Hematopoietic multipotent progenitor cell treated with erythropoietin and hydrocortisone succinate and interleukin-3 and kit ligand, for 4 days (in vitro differentiated cells): ENCODE results near the gene MYLK.
"Not testable (repeated sequence)": the region's sequence is repeated elsewhere in the genome, so short reads cannot be mapped to it uniquely, and the experiment has no call there.

Experiments used
- DNase-seq: peaks from one replicate; pipeline ENCODE4 v3.0.0-alpha.2; 2015

MYLK gene

DNA sequence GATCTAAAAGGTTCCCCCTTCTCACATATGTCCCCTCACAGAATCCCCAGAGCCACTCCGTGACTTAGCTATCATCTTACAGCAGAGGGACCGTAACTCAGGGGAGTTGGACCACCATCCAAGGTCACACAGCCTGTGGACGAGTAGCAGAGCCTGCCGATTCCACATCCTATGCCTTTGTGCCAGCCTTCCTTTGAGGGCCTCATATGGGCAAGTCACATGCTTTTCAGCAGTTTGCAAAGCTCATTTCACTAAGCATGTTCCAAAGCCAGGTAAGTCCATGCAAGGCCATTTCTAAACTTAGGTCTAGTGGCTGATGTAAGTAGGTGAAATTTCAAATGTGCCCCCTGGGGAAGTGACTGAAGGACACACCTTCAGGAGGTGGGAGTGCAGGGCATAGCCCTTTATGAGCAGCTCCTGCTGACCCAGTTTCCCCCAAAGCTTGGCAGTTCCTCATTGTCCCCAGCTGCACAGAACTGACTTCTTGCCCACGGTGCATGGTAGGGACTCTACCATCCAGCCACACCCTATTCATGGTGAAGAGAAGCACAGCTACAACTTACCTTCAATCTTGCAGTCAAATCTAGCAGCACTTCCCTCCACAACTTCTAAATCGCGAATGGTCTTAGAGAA is 265.9 kb downstream of the MYLK start:
- peak; percentile 49 for DNase-seq

DNA sequence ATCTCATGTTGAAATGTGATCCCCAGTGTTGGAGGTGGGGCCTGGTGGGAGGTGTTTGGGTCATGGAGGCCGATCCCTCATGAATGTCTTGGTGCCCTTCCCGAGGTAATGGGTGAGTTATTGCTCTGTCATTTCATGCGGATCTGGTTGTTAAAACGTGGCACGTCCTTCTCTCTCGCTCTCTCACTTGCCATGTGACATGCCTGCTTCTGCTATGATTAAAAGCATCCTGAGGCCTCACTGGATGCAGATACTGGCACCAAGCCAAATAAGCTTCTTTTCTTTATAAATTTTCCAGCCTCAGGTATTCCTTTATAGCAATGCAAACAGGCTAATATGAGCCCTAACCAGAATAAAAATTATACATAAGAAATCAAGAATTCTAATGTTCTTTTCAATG is 267.5 kb downstream of the MYLK start:
- no peak for DNase-seq

GRCh38 chr3:123613543-123613942 is 270.6 kb downstream of the MYLK start:
- DNase-seq: no peak

DNA sequence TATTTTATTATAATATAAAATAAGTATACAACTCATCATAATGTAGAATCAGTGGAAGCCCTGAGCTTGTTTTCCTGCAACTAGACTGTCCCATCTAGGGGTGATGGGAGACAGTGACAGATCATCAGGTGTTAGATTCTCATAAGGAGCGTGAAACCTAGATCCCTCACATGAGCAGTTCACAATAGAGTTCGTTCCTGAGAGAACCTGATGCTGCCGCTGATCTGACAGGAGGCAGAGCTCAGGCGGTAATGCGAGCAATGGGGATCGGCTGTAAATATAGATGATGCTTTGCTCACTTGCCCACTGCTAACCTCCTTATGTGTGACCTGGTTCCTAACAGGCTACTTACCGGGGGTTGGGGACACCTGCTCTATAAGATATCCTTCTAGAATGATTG is 272.5 kb downstream of the MYLK start:
- DNase-seq: not testable (repeated sequence)

GRCh38 chr3:123611082-123611481 is 273.1 kb downstream of the MYLK start:
- DNase-seq: peak; percentile 77

DNA sequence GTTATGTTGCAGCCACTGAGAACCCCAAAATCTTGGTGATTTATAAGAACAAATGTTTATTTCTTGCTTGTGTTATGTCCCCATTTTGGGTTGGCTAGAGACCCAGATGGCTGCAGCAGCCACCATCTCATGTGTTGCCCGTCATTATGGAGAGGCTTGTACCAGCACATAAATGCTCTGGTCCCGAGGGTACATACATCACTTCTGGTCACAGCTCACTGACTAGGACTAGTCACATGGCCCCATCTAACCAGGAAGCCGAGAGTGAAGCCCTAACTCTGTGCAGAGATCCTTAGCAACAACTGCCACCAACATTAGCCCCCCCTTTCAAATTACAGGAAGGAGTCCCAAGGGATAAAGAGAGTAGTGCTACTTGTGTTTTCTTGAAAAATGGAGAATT is 273.8 kb downstream of the MYLK start:
- DNase-seq: peak; percentile 28

GRCh38 chr3:123609063-123609462 is 275.1 kb downstream of the MYLK start:
- DNase-seq: no peak

DNA sequence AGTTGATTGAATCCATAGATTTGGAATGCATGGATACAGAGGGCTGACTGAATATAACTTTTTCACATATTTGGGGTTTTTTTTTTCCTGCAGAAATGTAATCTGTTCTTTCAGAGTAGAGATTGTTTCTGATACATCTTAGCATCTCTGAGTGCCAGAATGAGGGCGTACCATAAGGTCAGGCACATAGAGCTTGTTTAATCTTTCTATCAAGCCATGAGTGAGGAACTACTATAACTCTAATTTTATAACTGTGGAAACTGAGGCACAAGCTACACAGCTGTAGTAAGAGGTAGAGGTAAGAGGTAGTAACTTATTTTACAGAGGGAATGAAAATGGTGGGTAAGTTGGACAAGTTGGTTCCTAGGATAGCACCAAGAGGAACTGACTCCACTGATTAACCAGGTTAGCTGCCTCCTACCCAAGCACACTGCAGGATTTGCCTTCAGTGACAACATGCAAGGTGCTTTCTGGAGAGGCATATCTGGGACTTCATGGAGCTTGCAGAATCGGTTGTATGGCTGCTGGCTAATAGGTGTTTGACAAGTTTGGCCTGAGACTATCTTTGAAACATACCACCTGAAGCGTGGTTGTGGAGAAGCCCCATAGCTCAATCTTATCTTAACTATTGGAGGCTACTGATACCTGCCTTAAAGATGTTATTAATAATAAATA is 275.7 kb downstream of the MYLK start:
- DNase-seq: no peak

DNA sequence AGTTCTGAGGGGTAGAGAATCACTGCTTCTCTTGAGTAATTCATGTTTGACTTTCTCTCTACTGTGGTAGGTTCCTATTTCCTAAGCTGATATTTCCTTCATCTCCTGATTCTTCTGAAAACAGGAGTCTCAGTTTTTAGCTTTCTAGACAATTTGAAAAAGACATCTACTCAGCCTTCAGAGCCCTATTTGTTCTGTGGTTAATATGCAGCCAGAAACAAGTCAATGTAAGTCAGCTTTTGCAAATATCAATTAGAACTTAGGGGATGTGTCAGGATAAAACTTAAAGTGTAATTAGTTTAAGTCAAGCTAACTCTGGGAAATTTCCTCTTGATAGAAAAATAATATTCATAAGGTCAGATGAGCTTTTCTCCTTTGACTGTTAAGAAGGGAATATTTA is 277.6 kb downstream of the MYLK start:
- no peak for DNase-seq

GRCh38 chr3:123605789-123606234 is 278.3 kb downstream of the MYLK start:
- DNase-seq: no peak

GRCh38 chr3:123603153-123603552 is 281.0 kb downstream of the MYLK start:
- DNase-seq: not testable (repeated sequence)

DNA sequence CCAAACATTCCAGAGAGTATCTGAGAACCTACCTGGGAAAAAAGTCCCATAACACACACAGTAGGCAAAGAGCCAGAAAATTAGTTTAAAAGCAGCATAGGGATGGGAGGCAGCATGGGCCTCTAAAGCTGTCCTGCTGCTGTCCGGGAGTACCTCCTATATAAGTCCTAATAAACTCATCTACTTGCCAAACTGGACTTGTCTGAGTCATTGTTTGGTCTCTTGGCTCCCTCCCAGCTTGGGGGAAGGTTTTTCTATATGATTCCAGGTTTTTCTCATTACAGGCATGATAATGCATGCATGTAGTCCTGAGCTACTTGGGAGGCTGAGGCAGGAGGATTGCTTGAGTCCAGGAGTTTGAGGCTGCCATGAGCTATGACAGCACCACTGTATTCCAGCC is 281.8 kb downstream of the MYLK start:
- peak; percentile 49 for DNase-seq

DNA sequence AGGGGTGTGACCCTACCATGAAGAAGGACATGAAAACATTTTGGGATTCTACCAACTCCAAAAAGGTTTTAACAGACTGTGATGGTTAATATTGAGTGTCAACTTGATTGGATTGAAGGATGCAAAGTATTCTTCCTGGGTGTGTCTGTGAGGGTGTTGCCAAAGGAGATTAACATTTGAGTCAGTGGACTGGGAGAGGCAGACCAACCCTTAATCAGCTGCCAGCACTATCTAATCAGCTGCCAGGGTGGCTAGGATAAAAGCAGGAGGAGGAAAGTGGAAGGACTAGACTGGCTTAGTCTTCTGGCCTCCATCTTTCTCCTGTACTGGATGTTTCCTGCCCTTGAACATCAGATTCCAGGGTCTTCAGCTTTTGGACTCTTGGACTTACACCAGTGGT is 283.3 kb downstream of the MYLK start:
- peak; percentile 72 for DNase-seq

- DNase-seq: no peak
These were observed 286.6 kb downstream of the MYLK start for GRCh38 chr3:123597561-123597960.

GRCh38 chr3:123595396-123596180 is 288.5 kb downstream of the MYLK start:
- no peak for DNase-seq

GRCh38 chr3:123593381-123593780 is 290.8 kb downstream of the MYLK start:
- no peak for DNase-seq

- DNase-seq: no peak
These were observed 293.3 kb downstream of the MYLK start for GRCh38 chr3:123590685-123591450.

- no peak for DNase-seq
These were observed 296.7 kb downstream of the MYLK start for GRCh38 chr3:123587401-123587800.

- DNase-seq: no peak
These were observed 297.2 kb downstream of the MYLK start for GRCh38 chr3:123586968-123587367.

- peak; percentile 85 for DNase-seq
These were observed 298.0 kb downstream of the MYLK start for GRCh38 chr3:123586131-123586530.

GRCh38 chr3:123584988-123585937 is 298.9 kb downstream of the MYLK start, which contains the start of gene HACD2:
Gene HACD2, minus strand, starts transcription at chr3:123585053. Its CDS starts 26 bp downstream, at chr3:123585027.
- peak; percentile 99 for DNase-seq
